HepG2 (cell line): ENCODE measurements around the gene RBCK1. TPM values are rescaled to one million over a fixed set of nuclear protein-coding genes. Genes with fewer than 3 reads are reported as not detected.

Source experiments
- ELF1 ChIP-seq: sonication (generic); formaldehyde crosslinking; IDR thresholded peaks from 2 replicates; pipeline ENCODE4 v1.4.0; 2020; ENCODE audit warnings: missing genetic modification reagents
- ELF3 ChIP-seq: IDR thresholded peaks from 2 replicates; pipeline ENCODE4 v1.6.1; 2016; ENCODE audit warnings: missing genetic modification reagents, missing compliant biosample characterization
- FOXK2 ChIP-seq: fragments of 450-650 bp; IDR thresholded peaks from 2 replicates; pipeline ENCODE4 v1.6.1; 2016
- HIVEP1 ChIP-seq: sonication (generic); formaldehyde crosslinking; IDR thresholded peaks from 2 replicates; pipeline ENCODE4 v1.4.0; 2020; ENCODE audit warnings: mild to moderate bottlenecking, missing genetic modification reagents
- ISL2 ChIP-seq: sonication (generic); formaldehyde crosslinking; IDR thresholded peaks from 2 replicates; pipeline ENCODE4 v1.5.0; 2020; ENCODE audit warnings: missing genetic modification reagents
- KAT8 ChIP-seq: IDR thresholded peaks from 2 replicates; pipeline ENCODE4 v1.6.1; 2016; ENCODE audit warnings: missing genetic modification reagents, missing compliant biosample characterization
- KMT2A ChIP-seq: sonication (generic); formaldehyde crosslinking; IDR thresholded peaks from 2 replicates; pipeline ENCODE4 v1.4.0; 2020; ENCODE audit warnings: missing genetic modification reagents
- NFKB2 ChIP-seq: sonication (generic); formaldehyde crosslinking; IDR thresholded peaks from 2 replicates; pipeline ENCODE4 v1.4.0; 2020; ENCODE audit warnings: missing genetic modification reagents, borderline replicate concordance
- PRPF4 ChIP-seq: fragments of 200-400 bp; formaldehyde crosslinking; IDR thresholded peaks from 2 replicates; pipeline ENCODE4 v1.6.1; 2016; ENCODE audit warnings: low read length, low read depth; ENCODE audit not compliant: poor library complexity, severe bottlenecking
- SMYD3 ChIP-seq: sonication (generic); formaldehyde crosslinking; IDR thresholded peaks from 2 replicates; pipeline ENCODE4 v1.8.1; 2023; ENCODE audit warnings: mild to moderate bottlenecking, missing genetic modification reagents
- TEAD3 ChIP-seq: optimal IDR thresholded peaks from 2 replicates; pipeline ENCODE3; 2016; ENCODE audit warnings: borderline replicate concordance
- ZBTB42 ChIP-seq: sonication (generic); formaldehyde crosslinking; IDR thresholded peaks from 2 replicates; pipeline ENCODE4 v1.5.0; 2020; ENCODE audit warnings: mild to moderate bottlenecking, missing genetic modification reagents
- ZNF619 ChIP-seq: sonication (generic); formaldehyde crosslinking; IDR thresholded peaks from 2 replicates; pipeline ENCODE4 v1.4.0; 2020; ENCODE audit warnings: mild to moderate bottlenecking, missing genetic modification reagents
- polyA plus RNA-seq, 8 experiments: library from polyadenylated mRNA; depleted of rRNA in 3 of 8; stranded (reverse) in 7 of 8; unstranded in 1 of 8; fragments of >200 nt; fragmentation: Illumina TruSeq in 4 of 8; extraction: Trizol in 4 of 8; gene quantifications; 2 replicates each; pipeline versions ENCODE4 v1.2.1 to v1.2.3, GENCODE V29; 2011 to 2016; ENCODE audit warnings: low read depth in 4 of 8, missing spikeins in 1 of 8, mixed read lengths in 1 of 8; ENCODE audit not compliant: insufficient read depth in 1 of 8
- total RNA-seq, 5 experiments: library from RNA; depleted of rRNA; stranded (reverse); fragments of >200 nt; fragmentation: Illumina TruSeq; extraction: Trizol; gene quantifications; 2 replicates each; pipeline ENCODE4 v1.2.3, GENCODE V29; 2016; ENCODE audit warnings: low read depth in 1 of 5
- TF ChIP-seq, protein P1 (sequence below): sonication (generic); formaldehyde crosslinking; IDR thresholded peaks from 2 replicates; pipeline ENCODE4 v1.4.0; 2020; ENCODE audit warnings: missing genetic modification reagents
- TF ChIP-seq, protein P2 (sequence below): sonication (generic); formaldehyde crosslinking; IDR thresholded peaks from 2 replicates; pipeline ENCODE4 v1.5.0; 2020; ENCODE audit warnings: missing genetic modification reagents
- TF ChIP-seq, protein P3 (sequence below): sonication (generic); formaldehyde crosslinking; IDR thresholded peaks from 2 replicates; pipeline ENCODE4 v1.5.0; 2020; ENCODE audit warnings: mild to moderate bottlenecking, missing genetic modification reagents, moderate library complexity
- TF ChIP-seq, protein P4 (sequence below): IDR thresholded peaks from 2 replicates; pipeline ENCODE4 v1.6.1; 2016
- TF ChIP-seq, protein P5 (sequence below): sonication (generic); formaldehyde crosslinking; IDR thresholded peaks from 2 replicates; pipeline ENCODE4 v1.4.0; 2020; ENCODE audit warnings: missing genetic modification reagents, low read depth, mild to moderate bottlenecking, borderline replicate concordance

Gene RBCK1
- total and polyA plus RNA-seq, 2 of the 13 experiments (the other 11 are each of a cell fraction or from before 2014, with no cell fraction given): 149 to 215 TPM

DNA sequence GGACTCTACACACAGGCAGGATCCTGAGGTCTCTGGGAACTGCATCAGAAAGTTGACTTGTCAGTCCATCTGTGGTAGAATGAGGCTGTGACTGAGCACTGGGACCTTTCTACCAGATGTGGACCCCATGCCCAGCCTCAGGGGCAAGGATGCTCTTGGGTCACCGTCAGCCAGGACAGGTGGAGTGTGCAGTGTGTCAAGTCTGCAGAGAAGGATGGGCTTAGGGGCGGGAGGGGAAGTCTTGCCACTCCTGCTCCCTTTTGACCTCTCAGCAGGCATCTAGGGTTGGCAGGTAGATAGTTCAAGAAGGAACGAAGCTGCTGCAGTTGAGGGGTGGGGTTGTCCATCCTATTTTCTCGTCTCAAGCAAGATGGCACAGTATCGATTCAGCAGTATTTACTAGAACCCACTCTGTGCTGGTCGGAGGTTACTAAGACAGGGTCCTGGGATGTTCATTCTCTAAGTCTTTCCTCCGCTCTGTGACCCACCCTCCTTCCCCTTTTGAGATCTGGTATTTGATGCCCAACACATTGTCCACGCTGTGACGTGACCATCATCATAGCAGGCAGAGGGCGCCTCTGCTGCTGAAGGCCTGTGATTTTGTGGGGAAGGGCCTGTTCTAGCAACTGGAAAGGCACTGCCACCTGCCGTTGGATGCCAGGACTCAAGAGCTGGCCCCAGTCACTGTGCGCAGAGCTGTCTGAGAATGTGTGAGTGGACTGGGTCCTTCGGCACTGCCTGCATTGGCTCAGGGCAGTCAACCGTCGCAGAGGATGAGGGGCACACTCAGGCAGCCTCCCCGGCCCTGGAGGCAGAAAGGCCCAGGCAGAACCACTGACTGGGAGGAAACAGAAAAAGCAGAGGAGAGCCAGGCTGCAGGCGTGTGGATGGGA is 23.2 kb downstream of the RBCK1 start (continued):
- TF ChIP-seq, protein P1, sequence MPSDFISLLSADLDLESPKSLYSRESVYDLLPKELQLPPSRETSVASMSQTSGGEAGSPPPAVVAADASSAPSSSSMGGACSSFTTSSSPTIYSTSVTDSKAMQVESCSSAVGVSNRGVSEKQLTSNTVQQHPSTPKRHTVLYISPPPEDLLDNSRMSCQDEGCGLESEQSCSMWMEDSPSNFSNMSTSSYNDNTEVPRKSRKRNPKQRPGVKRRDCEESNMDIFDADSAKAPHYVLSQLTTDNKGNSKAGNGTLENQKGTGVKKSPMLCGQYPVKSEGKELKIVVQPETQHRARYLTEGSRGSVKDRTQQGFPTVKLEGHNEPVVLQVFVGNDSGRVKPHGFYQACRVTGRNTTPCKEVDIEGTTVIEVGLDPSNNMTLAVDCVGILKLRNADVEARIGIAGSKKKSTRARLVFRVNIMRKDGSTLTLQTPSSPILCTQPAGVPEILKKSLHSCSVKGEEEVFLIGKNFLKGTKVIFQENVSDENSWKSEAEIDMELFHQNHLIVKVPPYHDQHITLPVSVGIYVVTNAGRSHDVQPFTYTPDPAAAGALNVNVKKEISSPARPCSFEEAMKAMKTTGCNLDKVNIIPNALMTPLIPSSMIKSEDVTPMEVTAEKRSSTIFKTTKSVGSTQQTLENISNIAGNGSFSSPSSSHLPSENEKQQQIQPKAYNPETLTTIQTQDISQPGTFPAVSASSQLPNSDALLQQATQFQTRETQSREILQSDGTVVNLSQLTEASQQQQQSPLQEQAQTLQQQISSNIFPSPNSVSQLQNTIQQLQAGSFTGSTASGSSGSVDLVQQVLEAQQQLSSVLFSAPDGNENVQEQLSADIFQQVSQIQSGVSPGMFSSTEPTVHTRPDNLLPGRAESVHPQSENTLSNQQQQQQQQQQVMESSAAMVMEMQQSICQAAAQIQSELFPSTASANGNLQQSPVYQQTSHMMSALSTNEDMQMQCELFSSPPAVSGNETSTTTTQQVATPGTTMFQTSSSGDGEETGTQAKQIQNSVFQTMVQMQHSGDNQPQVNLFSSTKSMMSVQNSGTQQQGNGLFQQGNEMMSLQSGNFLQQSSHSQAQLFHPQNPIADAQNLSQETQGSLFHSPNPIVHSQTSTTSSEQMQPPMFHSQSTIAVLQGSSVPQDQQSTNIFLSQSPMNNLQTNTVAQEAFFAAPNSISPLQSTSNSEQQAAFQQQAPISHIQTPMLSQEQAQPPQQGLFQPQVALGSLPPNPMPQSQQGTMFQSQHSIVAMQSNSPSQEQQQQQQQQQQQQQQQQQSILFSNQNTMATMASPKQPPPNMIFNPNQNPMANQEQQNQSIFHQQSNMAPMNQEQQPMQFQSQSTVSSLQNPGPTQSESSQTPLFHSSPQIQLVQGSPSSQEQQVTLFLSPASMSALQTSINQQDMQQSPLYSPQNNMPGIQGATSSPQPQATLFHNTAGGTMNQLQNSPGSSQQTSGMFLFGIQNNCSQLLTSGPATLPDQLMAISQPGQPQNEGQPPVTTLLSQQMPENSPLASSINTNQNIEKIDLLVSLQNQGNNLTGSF (CRISPR knock-in tag): no peak
- TF ChIP-seq TEAD3 (CRISPR knock-in tag): peak; percentile 90
- TF ChIP-seq PRPF4: no peak
- TF ChIP-seq, protein P2, sequence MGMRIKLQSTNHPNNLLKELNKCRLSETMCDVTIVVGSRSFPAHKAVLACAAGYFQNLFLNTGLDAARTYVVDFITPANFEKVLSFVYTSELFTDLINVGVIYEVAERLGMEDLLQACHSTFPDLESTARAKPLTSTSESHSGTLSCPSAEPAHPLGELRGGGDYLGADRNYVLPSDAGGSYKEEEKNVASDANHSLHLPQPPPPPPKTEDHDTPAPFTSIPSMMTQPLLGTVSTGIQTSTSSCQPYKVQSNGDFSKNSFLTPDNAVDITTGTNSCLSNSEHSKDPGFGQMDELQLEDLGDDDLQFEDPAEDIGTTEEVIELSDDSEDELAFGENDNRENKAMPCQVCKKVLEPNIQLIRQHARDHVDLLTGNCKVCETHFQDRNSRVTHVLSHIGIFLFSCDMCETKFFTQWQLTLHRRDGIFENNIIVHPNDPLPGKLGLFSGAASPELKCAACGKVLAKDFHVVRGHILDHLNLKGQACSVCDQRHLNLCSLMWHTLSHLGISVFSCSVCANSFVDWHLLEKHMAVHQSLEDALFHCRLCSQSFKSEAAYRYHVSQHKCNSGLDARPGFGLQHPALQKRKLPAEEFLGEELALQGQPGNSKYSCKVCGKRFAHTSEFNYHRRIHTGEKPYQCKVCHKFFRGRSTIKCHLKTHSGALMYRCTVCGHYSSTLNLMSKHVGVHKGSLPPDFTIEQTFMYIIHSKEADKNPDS (CRISPR knock-in tag): peak; percentile 72; the same call in 1 of the 2 replicates
- no peak for TF ChIP-seq ZBTB42 (CRISPR knock-in tag)
- no peak for TF ChIP-seq FOXK2
- no peak for TF ChIP-seq ISL2 (CRISPR knock-in tag)
- TF ChIP-seq, protein P3, sequence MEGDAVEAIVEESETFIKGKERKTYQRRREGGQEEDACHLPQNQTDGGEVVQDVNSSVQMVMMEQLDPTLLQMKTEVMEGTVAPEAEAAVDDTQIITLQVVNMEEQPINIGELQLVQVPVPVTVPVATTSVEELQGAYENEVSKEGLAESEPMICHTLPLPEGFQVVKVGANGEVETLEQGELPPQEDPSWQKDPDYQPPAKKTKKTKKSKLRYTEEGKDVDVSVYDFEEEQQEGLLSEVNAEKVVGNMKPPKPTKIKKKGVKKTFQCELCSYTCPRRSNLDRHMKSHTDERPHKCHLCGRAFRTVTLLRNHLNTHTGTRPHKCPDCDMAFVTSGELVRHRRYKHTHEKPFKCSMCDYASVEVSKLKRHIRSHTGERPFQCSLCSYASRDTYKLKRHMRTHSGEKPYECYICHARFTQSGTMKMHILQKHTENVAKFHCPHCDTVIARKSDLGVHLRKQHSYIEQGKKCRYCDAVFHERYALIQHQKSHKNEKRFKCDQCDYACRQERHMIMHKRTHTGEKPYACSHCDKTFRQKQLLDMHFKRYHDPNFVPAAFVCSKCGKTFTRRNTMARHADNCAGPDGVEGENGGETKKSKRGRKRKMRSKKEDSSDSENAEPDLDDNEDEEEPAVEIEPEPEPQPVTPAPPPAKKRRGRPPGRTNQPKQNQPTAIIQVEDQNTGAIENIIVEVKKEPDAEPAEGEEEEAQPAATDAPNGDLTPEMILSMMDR (CRISPR knock-in tag): peak; percentile 99
- TF ChIP-seq, protein P4, sequence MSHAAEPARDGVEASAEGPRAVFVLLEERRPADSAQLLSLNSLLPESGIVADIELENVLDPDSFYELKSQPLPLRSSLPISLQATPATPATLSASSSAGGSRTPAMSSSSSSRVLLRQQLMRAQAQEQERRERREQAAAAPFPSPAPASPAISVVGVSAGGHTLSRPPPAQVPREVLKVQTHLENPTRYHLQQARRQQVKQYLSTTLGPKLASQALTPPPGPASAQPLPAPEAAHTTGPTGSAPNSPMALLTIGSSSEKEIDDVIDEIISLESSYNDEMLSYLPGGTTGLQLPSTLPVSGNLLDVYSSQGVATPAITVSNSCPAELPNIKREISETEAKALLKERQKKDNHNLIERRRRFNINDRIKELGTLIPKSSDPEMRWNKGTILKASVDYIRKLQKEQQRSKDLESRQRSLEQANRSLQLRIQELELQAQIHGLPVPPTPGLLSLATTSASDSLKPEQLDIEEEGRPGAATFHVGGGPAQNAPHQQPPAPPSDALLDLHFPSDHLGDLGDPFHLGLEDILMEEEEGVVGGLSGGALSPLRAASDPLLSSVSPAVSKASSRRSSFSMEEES: peak; percentile 73
- peak; percentile 73; the same call in 1 of the 2 replicates for TF ChIP-seq NFKB2
- no peak for TF ChIP-seq SMYD3 (CRISPR knock-in tag)
- peak; percentile 66; the same call in 1 of the 2 replicates for TF ChIP-seq ELF1
- peak; percentile 73; the same call in 1 of the 2 replicates for TF ChIP-seq KAT8 (CRISPR knock-in tag)
- no peak for TF ChIP-seq HIVEP1 (CRISPR knock-in tag)
- 0 out of 2 replicates have a peak, but pooled peaks have one; percentile 83 for TF ChIP-seq ZNF619 (CRISPR knock-in tag)
- peak; percentile 84 for TF ChIP-seq ELF3 (CRISPR knock-in tag)
- TF ChIP-seq KMT2A (CRISPR knock-in tag): peak; percentile 72
- TF ChIP-seq, protein P5, sequence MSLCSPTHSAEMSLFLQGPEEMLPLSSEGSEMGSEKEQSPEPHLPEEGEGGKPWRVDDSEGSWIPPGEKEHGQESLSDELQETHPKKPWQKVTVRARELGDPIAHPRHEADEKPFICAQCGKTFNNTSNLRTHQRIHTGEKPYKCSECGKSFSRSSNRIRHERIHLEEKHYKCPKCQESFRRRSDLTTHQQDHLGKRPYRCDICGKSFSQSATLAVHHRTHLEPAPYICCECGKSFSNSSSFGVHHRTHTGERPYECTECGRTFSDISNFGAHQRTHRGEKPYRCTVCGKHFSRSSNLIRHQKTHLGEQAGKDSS (CRISPR knock-in tag): peak; percentile 97
